HPDE6-E6E7 (cell line): ENCODE data around the gene SEMA4C.
"Not testable (repeated sequence)": the region's sequence is repeated elsewhere in the genome, so short reads cannot be mapped to it uniquely, and the experiment has no call there.

ENCODE experiments used
- DNase-seq: peaks from one replicate; pipeline ENCODE4 v3.0.0; 2011; ENCODE audit warnings: missing footprints; ENCODE audit errors: extremely low spot score

The SEMA4C gene

DNA sequence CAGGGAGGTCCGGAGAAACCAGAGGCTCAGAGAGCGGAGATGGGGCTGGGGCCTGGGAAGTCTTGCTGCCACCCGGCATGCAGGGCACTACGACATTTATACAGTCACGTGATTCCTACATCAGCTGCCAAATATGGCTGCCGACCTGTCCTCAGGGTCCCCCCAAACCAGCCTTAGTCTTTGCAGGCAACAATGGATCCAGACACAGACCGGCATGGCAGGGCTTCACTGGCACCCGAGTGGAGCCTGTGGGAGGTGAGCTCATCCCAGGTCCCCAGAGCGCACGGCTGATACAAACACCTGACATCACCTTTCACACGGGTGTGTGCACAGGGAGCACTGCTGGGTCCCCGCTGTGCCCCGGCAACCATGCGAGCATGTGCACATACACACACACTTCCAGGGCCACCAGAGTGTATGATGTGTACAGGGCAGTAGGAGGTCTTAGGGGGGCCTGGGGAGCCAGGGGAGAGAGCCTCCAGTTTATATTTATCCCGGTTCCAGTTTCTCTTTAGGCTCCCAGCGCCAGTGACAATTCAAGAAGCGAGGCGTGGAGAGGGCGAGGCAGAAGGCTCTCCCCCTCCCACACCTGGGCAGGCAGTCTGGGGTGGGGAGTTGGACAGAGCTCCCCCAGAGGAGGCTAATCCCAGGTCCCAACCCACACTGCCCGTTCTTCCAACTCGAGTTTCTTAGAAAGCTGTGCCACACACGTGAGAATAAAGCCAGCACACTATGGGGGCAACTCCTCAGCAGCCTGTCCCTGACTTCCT lies 2.7 kb downstream of the SEMA4C start:
- DNase-seq, result no peak

DNA sequence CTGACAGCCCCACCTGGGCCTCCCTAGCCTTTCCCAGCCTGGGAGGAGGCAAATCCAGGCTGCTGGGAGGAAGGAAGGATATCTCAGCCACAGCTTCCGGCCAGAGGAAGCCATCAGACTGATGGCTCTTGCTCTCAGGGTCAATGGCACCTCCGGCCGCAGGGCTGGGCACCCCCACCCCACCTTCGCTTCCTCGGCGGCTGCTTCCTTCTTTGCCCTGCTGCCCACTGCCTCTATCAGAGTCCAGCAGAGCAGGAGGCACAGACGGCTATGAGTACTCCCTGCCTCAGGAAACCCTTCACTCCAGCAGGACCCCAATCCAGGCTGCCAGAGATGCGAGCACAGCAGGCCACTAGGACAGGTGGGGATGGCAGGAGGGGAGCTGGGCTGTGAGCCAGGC lies 3.3 kb downstream of the SEMA4C start:
- DNase-seq, result no peak

DNA sequence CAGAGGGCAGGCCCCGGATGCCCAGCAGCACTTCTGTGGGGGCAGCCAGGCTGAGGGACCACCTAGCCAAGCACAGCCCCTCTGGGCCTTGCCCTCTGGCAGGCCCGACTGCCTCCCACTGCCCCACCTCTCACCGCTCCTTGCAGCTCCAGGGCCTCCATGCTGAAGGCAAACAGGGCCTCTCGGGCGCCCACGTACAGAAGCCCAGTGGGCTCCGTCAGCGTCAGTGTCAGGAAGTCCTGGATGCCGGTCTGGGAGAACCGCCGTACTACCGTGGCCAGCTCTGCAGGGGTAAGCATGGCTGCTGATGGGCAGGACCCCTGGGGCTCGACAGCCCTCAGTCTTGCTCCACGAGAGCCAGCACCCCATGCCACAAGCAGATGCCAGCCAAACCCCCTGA lies 3.7 kb downstream of the SEMA4C start:
- DNase-seq, result no peak

DNA sequence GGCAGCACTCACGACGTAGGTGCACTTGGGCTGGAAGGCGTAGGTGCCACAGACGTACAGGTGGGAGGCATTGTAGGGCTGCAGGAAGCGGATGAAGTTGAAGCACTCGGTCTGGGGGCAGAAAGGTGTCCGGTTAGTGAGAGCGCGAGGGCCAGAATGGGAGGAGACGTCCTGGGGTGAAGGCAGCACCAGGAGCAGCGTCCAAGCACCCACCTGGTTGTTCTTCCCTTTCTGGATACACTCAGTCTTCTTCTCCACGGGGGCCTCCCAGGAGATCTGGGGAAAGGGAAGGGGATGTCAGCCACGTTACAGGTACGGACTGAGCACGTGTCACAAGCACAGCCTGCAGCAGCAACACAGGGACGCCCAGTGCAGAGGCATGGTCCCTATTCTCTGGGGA lies 4.2 kb downstream of the SEMA4C start:
- no peak for DNase-seq

DNA sequence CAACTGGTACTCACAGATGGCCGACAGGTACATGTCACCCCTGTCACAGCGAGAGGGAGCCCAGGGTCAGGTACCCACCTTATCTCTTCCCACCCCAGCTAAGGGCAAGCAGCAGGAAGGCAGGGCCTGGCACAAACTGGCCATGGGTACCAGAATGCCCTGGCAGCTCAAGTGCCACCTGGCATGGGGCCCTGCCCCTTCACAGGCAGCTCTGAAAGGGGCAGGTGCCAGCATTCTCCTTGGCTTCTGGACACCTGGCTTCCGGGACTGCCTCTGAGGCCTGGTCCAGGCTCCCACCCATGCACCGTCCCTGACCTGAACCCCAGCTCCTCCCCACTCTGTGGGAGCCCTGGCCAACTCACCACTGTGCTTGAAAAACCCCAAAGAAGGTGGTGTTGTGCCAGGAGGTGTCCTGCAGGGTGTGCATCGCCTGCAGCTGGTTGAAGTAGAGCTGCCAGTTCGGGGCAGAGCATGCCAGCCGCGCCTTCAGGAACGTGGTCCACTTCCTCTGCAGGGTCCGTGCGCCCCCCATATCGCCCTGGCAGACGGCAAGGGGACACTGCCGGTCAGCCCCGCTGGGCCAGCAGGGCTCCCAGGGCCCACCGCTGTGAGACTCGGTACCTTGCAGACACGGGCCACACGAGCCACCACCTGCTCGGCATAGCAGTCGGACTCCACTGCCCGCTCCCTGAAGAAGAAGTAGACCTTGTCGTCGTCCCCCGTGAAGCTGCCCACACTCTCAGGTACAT lies 5.4 kb downstream of the SEMA4C start:
- no peak for DNase-seq

DNA sequence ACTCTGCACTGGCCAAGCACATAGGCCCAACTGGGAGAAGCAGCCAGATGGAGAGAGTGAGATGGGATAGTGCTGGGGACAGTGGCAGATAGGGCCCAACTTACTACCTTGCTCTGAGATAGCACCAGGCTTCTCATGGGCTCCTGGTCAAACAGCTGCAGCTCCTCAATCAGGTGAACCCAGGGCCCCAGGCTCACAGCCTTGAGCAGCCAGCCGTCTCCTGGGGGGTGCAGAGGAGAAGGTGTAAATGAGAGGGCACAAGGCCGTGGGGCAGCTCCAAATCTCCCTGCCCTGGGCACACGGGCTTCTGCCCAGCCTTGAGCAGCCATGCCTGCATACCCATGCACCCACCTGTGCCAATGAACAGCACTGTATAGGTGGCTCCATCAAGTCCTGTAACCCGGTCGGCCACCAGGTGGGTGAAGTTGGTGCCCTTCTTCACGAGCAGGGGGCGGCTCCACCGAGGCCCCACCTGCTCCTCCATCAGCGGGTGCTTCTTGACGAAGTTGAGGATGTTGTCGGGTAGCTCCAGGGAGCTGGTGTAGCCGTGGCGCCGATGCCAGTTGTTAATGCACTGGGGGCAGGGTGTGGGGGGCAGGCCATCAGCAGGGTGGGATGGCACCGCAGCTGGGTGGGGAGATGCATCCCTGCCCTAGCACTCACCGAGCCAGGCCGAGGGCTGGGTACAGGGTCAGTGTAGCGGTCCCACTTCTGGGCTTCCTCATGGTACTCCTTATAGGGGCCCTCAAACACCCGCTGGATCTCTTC lies 6.1 kb downstream of the SEMA4C start:
- no peak for DNase-seq

DNA sequence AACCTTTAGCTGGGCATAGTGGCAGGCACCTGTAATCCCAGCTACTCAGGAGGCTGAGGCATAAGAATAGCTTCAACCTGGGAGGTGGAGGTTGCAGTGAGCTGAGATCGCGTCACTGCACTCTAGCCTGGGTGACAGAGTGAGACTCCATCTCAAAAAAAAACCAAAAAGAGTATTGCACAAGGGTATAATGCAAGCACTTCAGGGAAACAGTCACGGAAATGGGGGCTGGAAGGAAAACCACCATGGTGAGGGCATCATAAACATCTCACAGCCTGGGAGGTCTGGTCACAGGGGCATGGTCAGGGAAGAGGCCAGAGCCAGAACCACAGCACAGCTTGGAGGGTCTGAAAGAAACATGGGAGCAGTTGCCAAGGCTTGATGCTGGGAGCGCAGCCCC lies 6.8 kb downstream of the SEMA4C start:
- DNase-seq, result not testable (repeated sequence)

DNA sequence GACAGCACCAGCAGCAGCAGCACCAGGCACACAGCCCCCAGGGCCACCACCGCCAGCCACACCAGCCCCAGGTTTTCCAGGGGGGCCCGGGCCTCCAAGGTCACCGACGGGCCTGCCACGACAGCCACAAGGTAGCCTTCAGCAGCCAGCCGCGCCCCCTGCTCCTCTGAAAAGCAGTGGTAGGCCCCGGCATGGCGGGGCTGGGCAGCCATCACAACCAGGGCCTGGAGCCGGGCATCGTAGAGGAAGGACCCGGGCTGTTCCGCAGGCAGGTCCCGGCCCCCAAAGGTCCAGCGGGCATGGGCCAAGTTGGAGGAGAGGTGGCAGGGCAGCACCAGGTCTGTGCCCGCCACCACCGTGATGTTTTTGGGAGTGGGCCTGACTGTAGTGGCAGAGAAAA lies 8.8 kb downstream of the SEMA4C start:
- no peak for DNase-seq

DNA sequence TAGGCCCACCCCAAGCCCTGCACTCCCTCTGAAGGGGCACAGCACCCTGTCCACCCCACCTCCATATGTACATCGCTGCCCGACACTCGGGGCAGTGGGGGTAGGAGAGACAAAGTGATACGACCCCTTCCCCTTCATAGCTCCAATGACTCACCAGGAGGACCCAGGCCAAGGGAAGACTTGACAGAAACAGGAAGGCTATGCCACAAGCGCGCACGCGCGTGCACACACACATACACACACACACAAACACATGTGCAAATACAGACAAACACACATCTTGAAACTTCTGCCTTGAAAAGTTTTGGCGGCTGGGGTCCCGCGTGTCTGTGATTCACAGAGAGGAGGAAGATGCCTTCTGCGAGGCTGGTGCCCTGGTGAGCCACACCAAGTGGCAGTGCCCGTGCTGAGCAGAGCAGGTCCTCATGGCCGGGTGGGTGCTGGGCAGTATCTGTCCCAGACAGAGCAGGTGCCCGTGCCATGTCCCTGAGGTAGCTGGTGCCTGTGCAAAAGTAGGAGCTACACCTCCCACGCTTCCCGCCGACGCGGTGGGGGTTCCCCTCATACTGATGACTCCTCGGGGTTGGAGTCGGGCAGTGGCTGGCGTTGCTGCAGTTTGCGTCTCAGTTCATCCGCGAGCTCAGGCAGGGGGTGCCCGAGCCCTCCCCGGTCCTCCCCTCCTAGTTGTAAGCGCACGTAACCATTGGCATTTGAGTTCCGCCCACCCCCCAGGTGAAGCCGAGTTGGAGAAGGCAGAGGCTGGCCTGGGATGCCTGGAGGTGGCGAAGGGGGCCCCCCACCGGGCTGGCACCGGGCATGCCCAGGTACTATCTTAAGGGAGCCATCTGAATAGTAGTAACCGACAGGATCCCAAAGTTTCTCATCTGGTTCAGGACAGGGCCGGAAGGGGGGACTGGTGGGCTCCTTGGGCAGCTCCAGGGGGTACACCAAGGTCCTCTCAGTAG lies 9.5 kb downstream of the SEMA4C start:
- DNase-seq, result no peak

DNA sequence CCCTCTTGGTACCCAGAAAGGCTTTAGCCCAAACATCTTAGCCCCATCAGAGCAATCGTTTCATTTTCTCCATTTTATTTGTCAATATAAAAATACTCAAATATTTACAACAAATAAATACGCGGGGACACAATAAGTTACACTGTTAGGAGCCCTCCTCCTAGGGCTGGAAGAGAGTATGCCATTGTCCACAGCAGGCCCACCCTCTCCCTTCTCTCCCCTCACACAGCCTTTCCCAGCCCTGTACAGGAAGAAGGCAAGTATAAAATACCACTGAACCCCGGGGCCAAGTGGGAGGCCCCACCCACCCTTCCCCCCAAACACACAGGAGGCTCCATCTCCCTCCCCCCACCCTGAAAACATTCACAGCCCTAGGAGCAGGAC lies 10.2 kb downstream of the SEMA4C start:
- DNase-seq, result no peak

DNA sequence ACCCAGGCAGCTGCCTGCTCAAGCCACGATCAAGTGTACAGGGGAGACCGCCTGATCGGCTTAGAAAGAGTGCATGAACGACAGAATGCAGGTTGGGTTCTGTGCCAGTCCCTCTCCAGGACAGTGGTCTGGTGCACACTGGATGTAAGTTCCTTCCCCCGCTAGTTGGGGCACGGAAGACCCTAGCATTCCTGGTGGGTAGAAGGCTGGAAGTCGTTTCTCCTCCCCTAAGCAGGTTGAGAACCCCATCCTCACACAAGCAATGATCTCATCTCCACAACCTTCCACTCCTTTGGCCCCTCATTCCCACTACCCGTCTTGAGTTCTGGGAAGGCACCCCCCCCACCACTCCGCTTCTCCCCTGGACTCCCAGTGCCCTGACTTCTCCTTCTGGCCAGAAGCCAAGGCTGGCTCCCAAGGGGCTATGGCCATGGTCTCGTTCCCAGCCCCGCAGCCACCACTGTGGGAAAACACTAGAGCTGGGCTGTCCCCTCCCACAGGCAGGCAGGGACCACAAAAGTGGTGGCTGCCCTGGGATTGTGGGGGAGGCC lies 10.7 kb downstream of the SEMA4C start:
- DNase-seq, result no peak

DNA sequence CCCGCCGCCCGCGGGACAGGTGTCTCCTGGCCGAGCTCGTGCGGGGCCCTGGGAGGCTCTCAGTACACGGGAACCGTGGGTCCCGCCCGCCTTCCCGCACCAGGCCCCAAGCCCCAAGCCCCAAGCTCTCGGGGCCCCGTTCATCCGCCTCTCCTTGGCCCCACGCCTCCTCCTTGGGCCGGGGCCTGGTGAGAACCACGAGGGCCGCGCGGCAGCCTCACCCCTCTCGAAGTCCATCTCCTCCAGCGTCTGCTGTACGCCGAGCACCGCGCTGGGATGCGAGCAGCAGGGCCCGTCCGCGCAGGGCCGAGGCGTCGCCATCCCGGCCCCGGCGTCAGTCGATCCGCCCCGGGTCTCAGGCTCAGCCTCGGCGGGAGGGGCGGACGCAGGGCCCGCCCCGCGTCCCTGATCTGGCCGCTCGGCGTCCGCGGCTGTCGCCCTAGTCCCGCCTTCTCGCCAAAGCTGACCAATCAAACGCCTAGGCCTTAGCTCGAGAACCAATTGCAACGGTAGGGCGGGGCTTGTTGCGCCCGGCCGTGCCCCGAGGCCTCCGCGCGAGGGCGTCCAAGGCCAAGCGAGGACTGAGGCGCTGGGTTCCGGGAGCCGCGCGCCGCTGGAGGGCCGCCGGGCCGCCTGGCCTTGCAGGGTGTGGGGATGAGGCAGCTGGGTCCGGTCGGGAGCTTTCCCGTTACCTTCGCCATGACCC lies 12.1 kb downstream of the SEMA4C start, which contains the start of gene ANKRD39:
Gene ANKRD39 (minus strand): TSS at position 350 of the 706 bp plus-strand sequence. CDS start 29 bp downstream, at position 321.
- DNase-seq, result peak; percentile 96

DNA sequence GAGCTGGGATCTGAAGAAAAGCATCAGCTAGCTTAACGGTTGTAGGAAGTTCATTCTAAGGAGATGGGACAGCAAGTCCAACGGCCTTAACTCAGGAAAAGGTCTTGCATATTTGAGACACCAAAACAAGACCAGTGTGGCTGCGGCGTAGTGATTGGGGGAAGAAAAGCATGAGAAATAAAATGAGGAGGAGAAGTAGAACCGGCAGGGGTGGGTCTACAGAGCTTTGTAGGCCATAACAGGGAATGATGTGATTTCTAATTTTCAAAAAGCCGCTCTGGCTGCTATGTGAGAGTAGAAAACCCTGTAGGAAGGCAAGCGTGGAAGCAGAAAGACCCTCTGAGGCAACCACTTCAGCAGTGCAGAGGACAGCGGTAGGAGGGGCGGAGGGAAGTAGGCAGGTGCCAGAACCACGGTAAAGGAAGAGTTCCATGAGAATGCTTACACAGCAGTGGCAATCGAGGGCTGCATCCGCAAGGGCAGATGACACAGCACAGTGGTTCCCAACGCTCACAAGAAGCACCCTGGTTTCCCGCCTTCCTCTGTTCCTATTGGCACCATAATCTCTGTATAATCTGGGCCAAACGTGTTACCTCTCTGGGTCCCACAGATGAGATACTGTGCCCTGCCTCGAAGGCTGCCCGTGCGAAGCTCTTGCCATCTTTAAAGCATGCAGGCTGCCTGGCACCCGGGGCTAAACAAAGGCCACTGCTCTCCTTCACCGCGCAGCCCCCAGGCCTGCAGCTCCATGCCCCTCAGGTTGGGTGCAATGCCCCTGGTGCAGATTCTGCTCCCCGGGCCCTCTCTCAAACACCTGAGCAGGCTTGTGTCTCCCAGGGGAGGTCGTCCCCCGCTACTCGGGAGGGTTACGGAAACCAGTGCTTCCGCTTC lies 12.9 kb downstream of the SEMA4C start:
- no peak for DNase-seq

DNA sequence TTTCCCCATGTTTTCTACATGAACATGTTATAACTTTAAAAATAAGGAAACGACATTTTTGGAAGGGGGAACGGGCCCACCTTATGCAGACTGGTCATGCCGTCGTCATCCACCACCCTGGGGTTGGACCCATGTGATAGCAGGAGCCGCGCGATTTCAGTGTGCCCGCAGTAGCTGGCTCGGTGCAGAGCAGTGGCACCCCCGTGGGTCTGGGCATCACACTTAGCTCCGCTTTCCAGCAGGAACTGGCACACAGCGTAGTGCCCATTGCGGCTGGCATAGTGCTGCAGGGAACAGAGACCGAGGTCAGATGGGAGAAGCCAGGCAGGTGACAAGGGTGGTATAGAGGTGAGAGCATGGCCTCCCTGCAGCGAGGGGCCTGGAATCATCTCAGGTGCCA lies 16.6 kb downstream of the SEMA4C start:
- DNase-seq, result no peak

DNA sequence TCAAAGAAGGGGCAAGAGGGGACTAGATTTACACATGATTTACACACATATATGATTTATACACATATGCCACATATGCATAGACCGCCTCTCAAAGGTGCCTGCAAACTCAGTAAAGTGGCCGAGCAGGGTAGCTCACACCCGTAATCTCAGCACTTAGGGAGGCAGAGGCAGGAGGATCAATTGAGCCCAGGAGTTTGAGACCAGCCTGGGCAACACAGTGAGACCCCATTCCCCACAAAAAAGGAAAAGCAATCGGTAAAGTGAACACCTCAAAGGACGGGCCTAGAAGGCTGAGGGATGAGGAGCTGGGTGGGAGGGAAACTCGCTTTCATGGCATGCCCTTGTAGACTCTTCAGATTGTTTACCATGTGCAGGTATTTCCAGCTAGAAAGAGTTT lies 17.2 kb downstream of the SEMA4C start:
- DNase-seq, result no peak

DNA sequence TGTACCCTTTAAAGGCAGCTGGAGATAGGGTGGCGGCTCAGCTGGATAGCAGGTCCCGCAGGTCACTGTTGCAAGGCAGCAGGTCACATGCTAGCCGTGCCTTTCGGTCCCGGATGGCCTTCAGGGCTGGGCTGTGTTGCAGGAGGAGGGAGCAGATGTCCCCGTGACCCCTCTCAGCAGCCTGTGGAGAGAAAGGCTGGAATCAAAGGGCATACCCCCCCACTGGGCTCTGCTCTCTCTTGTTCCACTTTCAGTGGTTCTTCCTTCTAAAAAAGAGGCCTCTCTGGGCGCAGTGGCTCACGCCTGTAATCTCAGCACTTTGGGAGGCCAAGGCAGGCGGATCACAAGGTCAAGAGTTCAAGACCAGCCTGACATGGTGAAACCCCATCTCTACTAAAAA lies 21.6 kb downstream of the SEMA4C start:
- DNase-seq, result no peak

DNA sequence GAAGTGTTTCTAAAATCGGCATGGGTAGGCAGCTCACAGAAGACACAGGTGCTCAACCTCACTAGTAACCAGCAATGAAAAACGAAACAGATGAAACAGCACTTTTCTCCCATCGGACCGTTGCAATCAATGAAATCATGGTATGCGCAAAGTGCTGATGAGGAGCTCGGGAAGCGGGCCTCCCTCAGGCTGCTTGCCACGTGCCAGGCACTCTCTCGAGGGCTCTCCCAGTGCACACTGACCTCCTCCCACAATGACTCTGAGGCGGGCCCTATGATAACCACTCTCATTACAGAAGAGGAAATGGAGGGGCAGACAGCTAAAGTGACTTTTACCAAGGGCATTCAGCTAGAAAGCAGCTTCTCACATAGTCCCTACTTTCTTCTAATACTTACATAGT lies 22.3 kb downstream of the SEMA4C start:
- no peak for DNase-seq

DNA sequence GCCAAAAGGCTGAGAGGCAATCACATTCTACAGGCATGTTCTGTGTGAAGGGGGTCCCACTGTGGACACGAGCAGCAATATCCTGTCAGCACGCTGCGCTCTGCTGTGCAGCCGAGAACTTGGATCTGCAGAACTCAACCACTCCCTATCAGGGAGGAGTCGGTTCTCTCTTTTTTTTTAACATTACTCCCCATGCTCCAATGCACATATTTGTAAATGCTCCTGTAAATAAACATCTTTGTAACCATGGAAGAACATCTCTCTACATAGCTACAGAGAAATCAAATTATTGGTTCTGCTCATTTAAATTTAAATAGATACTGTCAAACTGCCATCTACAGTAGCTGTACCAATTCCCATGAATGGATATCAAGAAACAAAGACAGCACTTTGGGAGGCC lies 23.1 kb downstream of the SEMA4C start:
- DNase-seq, result no peak

DNA sequence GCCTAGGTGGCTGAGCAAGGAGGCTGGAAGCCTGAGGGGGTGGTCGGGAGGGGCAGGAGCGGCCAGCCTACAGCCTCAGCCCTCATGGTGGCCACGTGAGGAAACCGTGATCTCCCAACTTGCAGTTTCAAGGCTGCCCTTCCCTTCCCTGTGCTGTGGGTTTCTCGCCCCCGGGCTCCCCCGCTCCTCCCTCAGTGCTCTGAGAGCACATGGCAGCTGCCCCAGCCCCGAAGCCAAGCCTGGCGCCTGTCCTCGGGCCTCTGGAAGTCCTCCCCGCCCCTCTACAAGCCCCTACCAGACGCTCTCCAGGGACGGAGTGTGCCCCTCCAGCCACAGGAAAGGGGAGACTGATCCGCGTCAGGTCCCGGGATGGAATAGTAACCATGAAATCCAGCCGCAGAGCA lies 25.5 kb downstream of the SEMA4C start:
- DNase-seq, result no peak
